Stimulated activated CD4-positive, alpha-beta T cell treated with anti-CD3 and anti-CD28 coated beads, TNF-alpha, amount 100 ng/mL, for 4 hours (primary cell): ENCODE measurements around the gene TARM1.

Source experiments
- DNase-seq, 3 experiments: peaks; one replicate each; pipeline ENCODE4 v3.0.0-alpha.2; 2020; ENCODE audit warnings: low read depth in 3 of 3

TARM1 gene

GRCh38 chr19:54035215-54036178 lies 45.7 kb downstream of the TARM1 start:
- no peak for DNase-seq

GRCh38 chr19:54030895-54031586 lies 50.1 kb downstream of the TARM1 start:
- no peak for DNase-seq

GRCh38 chr19:54029930-54030490 lies 51.2 kb downstream of the TARM1 start:
- peak; percentile 11 to 31 (median 28) for DNase-seq

GRCh38 chr19:54029301-54029700 lies 51.9 kb downstream of the TARM1 start:
- no peak for DNase-seq

- no peak for DNase-seq
These were observed 54.5 kb downstream of the TARM1 start for GRCh38 chr19:54026656-54027055.

GRCh38 chr19:54024660-54025059 lies 56.5 kb downstream of the TARM1 start:
- DNase-seq = no peak

- no peak for DNase-seq
These were observed 58.0 kb downstream of the TARM1 start for GRCh38 chr19:54023191-54023590.

GRCh38 chr19:54021932-54022331 lies 59.2 kb downstream of the TARM1 start:
- DNase-seq = no peak

- DNase-seq = no peak
These were observed 59.8 kb downstream of the TARM1 start for GRCh38 chr19:54021363-54021762.
